Thyroid gland (tissue), 4 donors: ENCODE measurements around the gene PDCD11. TPM values are rescaled to one million over a fixed set of nuclear protein-coding genes. Genes with fewer than 3 reads are reported as not detected.

ENCODE experiments used
- DNase-seq, 2 donors: peaks; one replicate each; pipeline ENCODE4 v3.0.0-alpha.2; 2019
- H3K27ac ChIP-seq, 3 donors: fragments of 200-600 bp; sonication (generic); 1 replicate in 2 of 3; 2 replicates in 1 of 3; pipeline ENCODE4 v1.5.1; 2016 to 2019; ENCODE audit warnings: mild to moderate bottlenecking in 1 of 3, moderate library complexity in 1 of 3
- H3K27me3 ChIP-seq: fragments of 200-600 bp; sonication (generic); one replicate; pipeline ENCODE4 v1.5.1; 2019
- H3K36me3 ChIP-seq, 2 donors: fragments of 200-600 bp; sonication (generic); one replicate each; pipeline ENCODE4 v1.5.1; 2016 to 2019
- H3K4me1 ChIP-seq, 2 donors: fragments of 200-600 bp; sonication (generic); one replicate each; pipeline ENCODE4 v1.5.1; 2017 to 2019
- H3K4me3 ChIP-seq, 3 donors: fragments of 200-600 bp; sonication (generic); replicated peaks in 1 of 3; 1 replicate in 2 of 3; 2 replicates in 1 of 3; pipeline ENCODE4 v1.5.1; 2016; ENCODE audit warnings: mild to moderate bottlenecking in 1 of 3
- H3K9me3 ChIP-seq: fragments of 200-600 bp; sonication (generic); one replicate; pipeline ENCODE4 v1.5.1; 2017
- CTCF ChIP-seq, 6 experiments: fragments of 200-600 bp in 3 of 6; fragments of 450-650 bp in 3 of 6; sonication (generic) in 3 of 6; IDR thresholded peaks; one replicate each; pipeline ENCODE4 v1.5.1; 2016 to 2019; ENCODE audit warnings: antibody characterized with exemption in 6 of 6, mild to moderate bottlenecking in 2 of 6, inconsistent platforms in 1 of 6, moderate library complexity in 1 of 6
- POLR2A ChIP-seq, 2 donors: fragments of 450-650 bp; IDR thresholded peaks; one replicate each; pipeline ENCODE4 v1.6.1; 2017; ENCODE audit warnings: antibody characterized with exemption in 2 of 2, mild to moderate bottlenecking in 2 of 2, moderate library complexity in 1 of 2
- WGBS, 2 donors: methylation state at CpG; one replicate each; pipeline ENCODE4 v1.1.5; 2017; 5-methylcytosine and 5-hydroxymethylcytosine counted together
- intact Hi-C: fragments of 100-400 bp; cut with DNase I; formaldehyde crosslinking; loops from one replicate; pipeline ENCODE4 v1.15.1; 2023
- total RNA-seq, 4 donors: library from RNA; depleted of rRNA; stranded (reverse); fragments of >200 nt; gene quantifications; one replicate each; pipeline ENCODE4 v1.2.3, GENCODE V29; 2016

The PDCD11 gene
- total RNA-seq, 4 donors from 2014 or later = 15.6 to 20.9 (median 19.0) TPM

GRCh38 chr10:103466734-103467133 lies 70.3 kb downstream of the PDCD11 start:
- Histone ChIP-seq H3K27ac (no peak overlapping the region), H3K4me3 (no peak overlapping the region), H3K36me3 (no peaks in the 10 kb centered on the region), H3K27me3 (no peaks in the 10 kb centered on the region), H3K4me1 (no peaks in the 10 kb centered on the region), H3K9me3 (no peaks in the 10 kb centered on the region)
- DNase-seq = no peak
- no peak for TF ChIP-seq POLR2A (IDR thresholded peaks at IDR 0.05)
- TF ChIP-seq CTCF (IDR thresholded peaks at IDR 0.05) = no peak
- WGBS, 2 donors = 81 to 83% methylated on average over 3 of the region's 3 CpGs
- intact Hi-C loops = no loop called here

DNA sequence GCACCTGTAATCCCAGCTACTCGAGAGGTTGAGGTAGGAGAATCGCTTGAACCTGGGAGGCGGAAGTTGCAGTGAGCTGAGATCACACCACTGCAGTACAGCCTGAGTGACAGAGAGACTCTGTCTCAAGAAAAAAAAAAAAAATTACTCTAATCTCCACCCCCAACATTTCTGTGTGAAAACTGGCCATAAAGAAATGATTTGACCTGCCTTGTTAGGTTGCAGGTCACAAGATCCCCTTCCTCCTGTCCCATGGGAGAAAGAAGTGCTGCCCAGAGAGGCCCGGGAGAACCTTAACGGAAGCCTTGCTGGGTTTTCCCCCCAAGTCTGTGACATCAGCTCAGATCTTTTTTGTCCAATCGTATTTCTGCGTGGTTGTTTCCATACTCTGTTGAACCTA lies 71.0 kb downstream of the PDCD11 start:
- H3K27ac ChIP-seq = no peak overlapping the region
- TF ChIP-seq POLR2A (IDR thresholded peaks at IDR 0.05) (no peak), CTCF (IDR thresholded peaks at IDR 0.05) (no peak)
- no peak overlapping the region for H3K4me3 ChIP-seq
- no peak for DNase-seq
- 88 to 89% methylated on average over 7 of the region's 7 CpGs for WGBS, 2 donors
- no peaks in the 10 kb centered on the region for H3K36me3 ChIP-seq
- no peaks in the 10 kb centered on the region for H3K27me3 ChIP-seq
- intact Hi-C loops = no loop called here
- H3K4me1 ChIP-seq = no peaks in the 10 kb centered on the region
- H3K9me3 ChIP-seq = no peaks in the 10 kb centered on the region

DNA sequence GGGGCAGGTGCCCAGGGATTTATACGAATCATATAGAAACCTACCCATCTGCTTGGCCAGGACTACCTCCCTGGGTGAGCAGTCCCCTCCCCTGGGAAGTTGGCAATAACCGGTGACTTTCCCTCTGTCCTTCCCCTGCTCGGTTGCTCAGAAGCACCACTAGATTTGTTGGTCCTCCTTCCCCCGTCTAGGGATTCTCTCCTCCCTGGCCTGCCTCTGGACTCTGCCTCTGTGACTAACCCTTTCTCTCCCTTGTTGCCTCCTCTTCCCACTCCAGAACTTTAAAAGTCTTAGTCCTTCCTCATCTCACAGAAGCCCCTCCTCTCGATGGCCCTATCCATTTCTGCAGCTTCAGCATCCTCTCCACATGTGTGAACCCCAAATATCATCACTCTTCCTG lies 72.8 kb downstream of the PDCD11 start:
- Histone ChIP-seq H3K27ac (no peak overlapping the region), H3K27me3 (no peaks in the 10 kb centered on the region), H3K36me3 (no peaks in the 10 kb centered on the region), H3K4me1 (no peaks in the 10 kb centered on the region), H3K9me3 (no peaks in the 10 kb centered on the region), H3K4me3 (no peak overlapping the region)
- intact Hi-C loops = no loop called here
- TF ChIP-seq POLR2A (IDR thresholded peaks at IDR 0.05) (no peak), CTCF (IDR thresholded peaks at IDR 0.05) (no peak)
- no peak for DNase-seq
- 68 to 75% methylated on average over 5 of the region's 5 CpGs for WGBS, 2 donors

DNA sequence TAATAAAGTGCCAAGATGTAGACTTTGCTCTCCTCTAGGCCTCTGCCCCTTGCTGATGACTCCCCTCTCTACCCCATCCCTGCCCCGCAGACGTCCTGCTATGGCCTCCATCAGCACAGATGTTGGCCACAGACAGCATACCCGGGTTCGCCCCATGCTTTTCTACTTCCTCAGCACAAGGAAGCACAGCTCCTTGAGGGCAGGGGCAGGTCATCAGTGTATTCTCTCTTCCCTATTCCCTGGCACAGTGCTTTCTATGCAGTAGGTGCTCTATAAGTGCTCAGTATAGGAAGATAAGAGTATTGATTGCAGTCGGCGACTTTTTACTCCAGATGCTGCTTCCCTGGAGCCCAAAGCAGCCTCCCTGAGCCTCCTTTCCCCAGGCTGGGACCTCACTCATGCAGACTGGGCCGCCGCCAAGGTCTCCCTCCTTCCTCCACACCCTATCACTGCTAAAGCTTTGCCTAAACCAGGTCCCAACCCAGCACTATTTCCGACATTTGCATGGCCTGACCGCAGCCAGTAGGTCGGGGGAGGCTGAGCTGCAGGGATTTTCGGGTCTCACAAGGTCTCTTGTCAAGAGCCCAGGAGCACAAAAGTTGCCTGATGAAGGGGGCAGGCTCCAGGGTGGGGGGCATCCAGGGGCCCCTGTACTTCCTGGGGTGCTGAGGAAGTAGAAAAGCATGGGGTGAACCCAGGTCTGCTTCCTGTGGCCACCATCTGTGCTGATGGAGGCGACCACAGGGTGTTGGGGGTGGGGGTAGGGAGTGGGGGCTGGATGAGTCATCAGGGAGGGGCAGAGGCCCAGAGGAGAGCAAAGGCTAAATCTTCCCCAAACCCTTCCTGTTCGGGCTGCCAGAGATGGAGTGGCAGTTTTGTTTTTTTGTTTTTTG lies 74.6 kb downstream of the PDCD11 start:
- H3K27ac ChIP-seq = no peak overlapping the region
- intact Hi-C loops = no loop called here
- H3K36me3 ChIP-seq = no peaks in the 10 kb centered on the region
- DNase-seq = peak; percentile 15 to 21
- H3K9me3 ChIP-seq = no peaks in the 10 kb centered on the region
- WGBS, 2 donors = 71 to 76% methylated on average over 14 of the region's 14 CpGs
- H3K4me1 ChIP-seq = no peaks in the 10 kb centered on the region
- H3K4me3 ChIP-seq = no peak overlapping the region
- H3K27me3 ChIP-seq = no peaks in the 10 kb centered on the region
- no peak for TF ChIP-seq POLR2A (IDR thresholded peaks at IDR 0.05)
- no peak for TF ChIP-seq CTCF (IDR thresholded peaks at IDR 0.05)

DNA sequence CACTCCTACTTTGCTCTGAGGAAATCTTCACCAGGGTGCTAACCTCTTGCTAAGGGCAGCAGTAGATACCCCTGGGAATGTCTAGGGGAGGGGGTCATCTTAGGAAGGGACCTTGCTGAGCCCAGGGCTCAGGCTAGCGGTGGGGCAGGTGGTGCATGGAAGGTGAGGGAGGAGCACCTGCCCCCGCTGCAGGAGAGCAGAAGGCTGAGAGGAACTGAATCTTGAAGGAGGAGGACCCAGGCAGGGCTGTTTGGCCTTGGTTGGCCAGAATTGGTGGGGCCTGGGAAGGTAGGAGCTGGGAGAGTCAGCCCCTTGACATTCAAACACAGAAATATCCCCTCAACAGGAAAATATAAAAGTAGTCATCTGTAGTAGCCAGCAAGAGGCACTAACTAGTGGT lies 75.6 kb downstream of the PDCD11 start:
- H3K36me3 ChIP-seq = no peaks in the 10 kb centered on the region
- 86 to 97% methylated on average over 2 of the region's 2 CpGs for WGBS, 2 donors
- DNase-seq = no peak
- no peaks in the 10 kb centered on the region for H3K27me3 ChIP-seq
- H3K27ac ChIP-seq = no peak overlapping the region
- intact Hi-C loops = no loop called here
- TF ChIP-seq POLR2A (IDR thresholded peaks at IDR 0.05) (no peak), CTCF (IDR thresholded peaks at IDR 0.05) (no peak)
- H3K4me3 ChIP-seq = no peak overlapping the region
- H3K4me1 ChIP-seq = no peaks in the 10 kb centered on the region
- no peaks in the 10 kb centered on the region for H3K9me3 ChIP-seq
